HuH-7.5 (cell line): Measurements from ENCODE around the gene DLEC1.
"Not testable (repeated sequence)": the region's sequence is repeated elsewhere in the genome, so short reads cannot be mapped to it uniquely, and the experiment has no call there.

ENCODE experiments used
- DNase-seq: peaks from one replicate; pipeline ENCODE4 v3.0.0; 2011; ENCODE audit warnings: low spot score

Gene DLEC1

GRCh38 chr3:38084334-38085310, 45.6 kb downstream of the DLEC1 start:
- DNase-seq: no peak

DNA sequence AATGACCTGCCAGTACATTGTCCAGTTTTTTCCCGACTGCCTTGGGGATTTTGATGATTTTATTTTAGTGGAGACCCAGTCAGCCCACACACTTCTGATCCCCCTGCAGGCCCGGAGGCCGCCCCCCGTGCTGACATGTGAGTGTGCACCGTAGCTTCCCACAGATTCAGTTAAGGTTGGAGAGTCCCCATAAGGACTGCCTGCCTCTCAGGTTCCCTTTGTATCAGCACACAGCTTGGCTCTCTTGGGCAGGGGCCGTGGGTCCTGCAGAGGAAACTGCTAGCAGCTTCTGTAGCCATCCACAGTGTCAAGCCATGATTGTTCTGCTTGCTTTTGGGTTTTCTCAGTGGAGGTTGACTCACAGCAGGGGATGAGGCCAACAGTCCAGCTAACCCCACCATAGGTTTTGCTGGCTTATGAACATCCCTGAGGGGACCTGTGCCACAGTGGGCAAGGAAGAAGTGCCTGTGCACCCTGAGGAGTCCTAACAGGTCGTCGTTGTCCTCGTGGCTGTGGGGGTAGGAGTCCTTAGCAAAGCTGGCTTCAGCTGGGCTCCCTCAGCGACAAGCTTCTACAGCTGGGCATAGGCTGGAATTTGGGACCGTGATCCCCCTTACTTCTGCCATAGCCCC, 46.4 kb downstream of the DLEC1 start:
- no peak for DNase-seq

DNA sequence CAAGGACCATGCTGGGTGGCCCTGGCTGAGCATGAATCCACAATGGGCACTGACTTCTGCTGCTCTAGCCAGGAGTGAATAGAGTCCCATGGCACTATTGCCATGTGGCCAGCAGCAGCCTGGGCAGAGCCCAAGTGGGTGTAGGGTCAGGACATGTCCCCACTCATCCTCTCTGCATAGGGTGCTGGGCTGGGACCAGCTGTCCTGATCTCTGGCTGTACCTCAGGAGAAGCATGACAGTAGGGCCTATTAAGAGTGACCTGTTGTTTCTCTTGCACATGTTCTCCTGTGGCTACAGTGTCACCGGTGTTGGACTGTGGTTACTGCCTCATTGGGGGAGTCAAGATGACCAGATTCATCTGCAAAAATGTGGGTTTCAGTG, 46.9 kb downstream of the DLEC1 start:
- DNase-seq: no peak

- DNase-seq: no peak
These were observed 47.5 kb downstream of the DLEC1 start for GRCh38 chr3:38086496-38086895.

DNA sequence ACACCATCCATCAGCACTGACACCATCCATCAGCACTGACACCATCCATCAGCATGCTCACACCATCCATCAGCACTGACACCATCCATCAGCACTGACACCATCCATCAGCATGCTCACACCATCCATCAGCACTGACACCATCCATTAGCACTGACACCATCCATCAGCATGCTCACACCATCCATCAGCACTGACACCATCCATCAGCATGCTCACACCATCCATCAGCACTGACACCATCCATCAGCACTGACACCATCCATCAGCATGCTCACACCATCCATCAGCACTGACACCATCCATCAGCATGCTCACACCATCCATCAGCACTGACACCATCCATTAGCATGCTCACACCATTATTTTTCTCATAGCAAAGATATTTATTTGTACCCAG, 48.3 kb downstream of the DLEC1 start:
- not testable (repeated sequence) for DNase-seq

DNA sequence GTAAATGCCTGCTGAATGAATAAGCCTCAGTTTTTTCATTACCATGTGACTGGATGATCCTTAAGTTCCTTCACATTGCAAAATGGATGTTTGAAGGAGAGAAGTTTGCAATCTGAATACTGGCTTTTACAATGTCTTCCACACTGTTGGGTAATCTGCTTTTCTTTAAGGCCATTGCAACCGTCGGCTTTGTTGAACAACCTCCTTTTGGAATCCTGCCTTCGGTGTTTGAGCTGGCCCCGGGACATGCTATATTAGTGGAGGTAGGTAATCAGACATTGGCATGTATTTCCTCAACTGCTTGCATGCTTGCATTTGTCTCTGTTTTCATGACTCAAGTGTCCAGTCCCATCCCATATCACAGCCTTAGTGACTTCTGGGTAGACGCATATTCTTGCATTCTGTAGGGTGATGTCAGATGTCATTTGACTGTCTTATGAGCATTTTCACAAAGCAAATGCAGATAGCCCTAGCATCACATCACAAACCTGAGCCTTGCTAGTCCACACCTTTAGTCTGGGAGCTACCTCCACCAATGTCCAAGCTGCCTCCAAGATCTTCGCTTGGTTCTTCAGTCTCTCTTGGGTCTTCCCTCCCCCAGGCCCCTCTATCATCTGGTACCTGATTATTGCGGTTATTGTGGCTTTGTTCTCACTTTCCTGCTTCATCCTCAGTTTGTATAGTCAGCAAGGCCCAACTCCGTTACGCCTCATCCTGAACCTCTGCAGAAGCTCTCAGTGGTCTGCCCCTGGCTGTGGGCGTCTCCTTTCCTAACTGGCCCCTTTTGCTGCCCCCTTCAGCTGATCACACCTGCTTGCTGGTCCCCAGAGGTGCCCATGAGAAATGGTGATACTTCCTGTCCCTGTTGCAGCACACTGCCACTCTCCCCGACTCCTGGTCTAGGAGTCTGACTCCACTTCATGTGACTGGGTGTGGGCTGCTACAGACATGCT, 49.4 kb downstream of the DLEC1 start:
- no peak for DNase-seq

- DNase-seq: no peak
These were observed 50.2 kb downstream of the DLEC1 start for GRCh38 chr3:38089163-38089562.

DNA sequence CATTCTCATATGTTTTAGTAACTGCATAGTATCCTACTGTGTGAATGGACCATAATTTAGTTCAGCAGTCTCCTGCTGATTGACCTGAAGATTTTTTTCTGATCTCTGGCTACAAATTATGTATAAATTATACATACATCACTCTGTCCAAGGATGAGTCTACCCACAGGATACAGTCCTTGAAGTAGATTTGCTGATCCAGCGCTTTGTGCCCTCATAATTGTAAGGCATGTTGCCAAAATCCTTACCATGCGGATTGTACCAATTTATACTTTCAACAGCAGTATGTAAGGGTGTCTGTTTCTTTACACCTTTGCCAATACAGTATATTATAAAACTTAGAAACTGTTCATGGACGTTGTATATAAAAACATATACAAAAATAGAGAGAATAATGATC, 51.4 kb downstream of the DLEC1 start:
- DNase-seq: no peak

DNA sequence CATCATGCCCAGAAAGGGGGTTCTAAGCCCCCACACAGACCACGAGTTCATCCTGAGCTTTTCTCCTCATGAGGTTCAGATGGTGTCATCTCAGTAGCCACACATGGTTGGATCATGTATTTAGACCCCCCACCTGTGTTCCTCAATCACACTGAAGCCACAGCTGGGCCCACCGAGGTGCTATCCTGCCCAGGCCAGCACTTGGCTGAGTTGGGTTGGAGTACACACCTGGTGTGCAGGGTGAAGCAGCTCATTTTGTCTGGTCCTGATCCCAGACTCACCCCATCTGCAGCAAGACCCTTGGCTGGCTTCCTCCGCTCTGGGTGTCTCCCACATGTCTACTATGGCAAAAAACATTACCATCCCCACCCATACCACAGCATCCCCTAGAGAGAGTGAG, 56.0 kb downstream of the DLEC1 start:
- no peak for DNase-seq

- no peak for DNase-seq
These were observed 56.9 kb downstream of the DLEC1 start for GRCh38 chr3:38095669-38096483.

DNA sequence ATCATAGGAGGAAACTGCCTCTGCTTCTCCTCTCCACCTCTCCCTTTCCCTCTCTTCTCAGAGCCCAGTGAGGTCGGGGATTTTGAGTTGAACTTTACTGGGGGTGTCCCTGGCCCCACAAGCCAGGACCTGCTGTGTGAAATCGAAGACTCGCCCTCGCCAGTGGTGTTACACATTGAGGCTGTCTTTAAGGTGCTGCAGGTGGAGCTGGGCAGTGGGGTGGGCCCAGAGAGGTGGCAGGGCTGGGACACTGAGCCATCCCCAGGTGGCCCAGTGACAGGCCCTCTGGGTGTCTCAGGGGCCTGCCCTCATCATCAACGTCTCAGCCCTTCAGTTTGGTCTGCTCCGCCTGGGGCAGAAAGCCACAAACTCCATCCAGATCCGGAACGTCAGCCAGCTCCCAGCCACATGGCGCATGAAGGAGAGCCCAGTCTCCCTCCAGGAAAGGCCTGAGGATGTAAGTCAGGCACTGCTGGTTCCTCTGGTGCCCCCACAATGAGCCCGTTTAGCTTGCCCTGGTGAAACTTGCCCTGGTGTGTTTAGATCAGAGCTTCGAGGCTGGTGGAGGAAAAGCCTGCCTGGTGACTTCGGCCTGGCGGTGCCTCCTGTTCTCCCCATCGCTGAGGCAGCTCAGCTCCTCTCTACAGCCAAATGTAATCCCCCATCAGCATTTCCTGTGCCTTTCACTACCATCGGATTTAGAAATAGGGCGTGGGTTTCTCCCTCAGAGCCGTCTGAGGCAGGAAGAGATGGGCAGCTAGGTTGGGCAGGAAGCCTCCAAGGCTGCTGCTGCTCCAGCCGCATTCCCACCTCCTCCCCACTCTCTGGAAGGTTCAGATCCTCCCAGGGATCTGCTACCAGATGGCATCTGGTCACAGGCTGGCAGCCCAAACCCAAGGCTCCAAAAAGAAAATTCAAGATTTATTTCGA, 58.7 kb downstream of the DLEC1 start:
- no peak for DNase-seq

DNA sequence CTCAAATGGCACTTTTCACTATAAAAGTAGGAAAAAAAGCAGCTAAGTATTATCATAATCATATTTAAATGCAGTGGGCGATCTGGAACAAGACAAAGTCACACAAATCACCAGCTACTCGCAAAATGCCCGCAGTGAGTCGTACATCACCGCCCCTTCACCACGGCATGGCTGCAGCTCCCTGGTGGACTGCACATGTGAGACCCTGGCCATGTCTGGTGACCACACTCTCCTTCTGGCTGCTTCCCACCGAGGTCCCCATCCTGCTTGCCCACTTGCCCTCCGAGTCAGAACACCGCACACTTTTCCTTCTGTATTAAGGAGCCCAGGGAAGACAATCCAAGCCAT, 59.3 kb downstream of the DLEC1 start:
- no peak for DNase-seq

DNA sequence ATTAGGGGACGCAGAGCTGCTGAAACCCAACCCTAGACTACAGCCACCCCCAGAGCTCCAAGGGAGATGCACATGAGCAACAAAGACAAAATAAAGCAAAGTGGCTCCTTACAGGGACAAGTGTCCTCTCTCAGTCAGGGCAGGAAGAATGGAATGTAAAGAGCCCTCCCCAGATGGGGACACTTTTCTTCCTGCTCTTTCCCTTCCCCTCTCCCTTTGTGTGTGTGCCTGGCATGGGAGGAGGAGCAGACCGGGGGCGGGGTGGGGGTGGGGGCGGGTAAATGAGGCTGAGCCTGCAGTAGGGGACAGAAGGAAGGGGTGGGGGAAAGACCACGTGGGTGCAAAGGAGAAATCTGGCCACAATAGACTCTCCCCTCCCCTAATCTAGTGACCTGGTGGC, 60.5 kb downstream of the DLEC1 start:
- DNase-seq: no peak

- no peak for DNase-seq
These were observed 61.5 kb downstream of the DLEC1 start for GRCh38 chr3:38100498-38100897.

DNA sequence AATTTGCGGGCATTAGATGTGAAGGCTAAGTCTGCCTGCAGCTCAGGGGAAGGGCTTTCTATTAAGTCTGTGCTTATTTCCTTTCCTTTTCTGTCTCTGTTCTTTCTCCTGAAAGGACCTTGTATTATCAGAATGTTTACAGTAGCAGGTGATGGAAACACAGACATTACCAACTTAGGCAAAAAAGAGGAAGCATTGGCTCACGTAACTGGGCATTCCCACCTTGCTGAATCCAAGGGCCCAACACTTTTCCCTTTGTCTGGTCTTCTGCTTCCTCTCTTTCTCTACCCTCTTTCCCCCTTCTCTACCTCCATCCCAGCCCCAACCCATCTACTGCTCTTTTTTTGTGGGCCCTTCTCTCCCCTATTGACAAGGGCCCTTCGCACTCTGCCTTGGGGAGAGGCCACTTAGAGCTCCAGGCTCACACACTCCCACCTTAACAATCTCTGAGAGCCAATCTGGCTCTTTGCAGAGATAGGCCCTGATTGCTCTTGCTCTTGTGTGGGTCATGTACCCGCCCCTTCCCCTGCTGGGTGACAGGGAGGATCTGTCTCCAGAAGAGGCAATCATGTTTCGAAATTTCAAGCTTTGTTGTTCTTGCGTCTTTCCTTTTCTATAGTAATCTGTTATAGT, 62.9 kb downstream of the DLEC1 start:
- DNase-seq: no peak

- DNase-seq: no peak
These were observed 63.4 kb downstream of the DLEC1 start for GRCh38 chr3:38102444-38102814.

GRCh38 chr3:38105525-38105924, 66.5 kb downstream of the DLEC1 start:
- no peak for DNase-seq

- DNase-seq: no peak
These were observed 69.1 kb downstream of the DLEC1 start for GRCh38 chr3:38107911-38108648.
